GM23248 (cell line): ENCODE measurements around the gene DOCK10. TPM values are rescaled to one million over a fixed set of nuclear protein-coding genes. Genes with fewer than 3 reads are reported as not detected.

ENCODE experiments used
- DNase-seq: peaks from one replicate; pipeline ENCODE4 v3.0.0-alpha.2; 2015
- H2AFZ ChIP-seq: fragments of 200-600 bp; sonication (generic); 2 replicates; pipeline ENCODE4 v1.6.1; 2016; ENCODE audit warnings: antibody characterized with exemption
- H3F3A ChIP-seq: fragments of 200-600 bp; sonication (generic); 2 replicates; pipeline ENCODE4 v1.6.1; 2016; ENCODE audit warnings: mild to moderate bottlenecking, antibody characterized with exemption, mixed run types; ENCODE audit not compliant: insufficient read depth
- H3K27ac ChIP-seq: fragments of 200-600 bp; sonication (generic); 2 replicates; pipeline ENCODE4 v1.5.1; 2016; ENCODE audit warnings: mild to moderate bottlenecking
- H3K27me3 ChIP-seq: fragments of 200-600 bp; sonication (generic); replicated peaks from 2 replicates; pipeline ENCODE4 v1.6.1; 2016; ENCODE audit warnings: mild to moderate bottlenecking; ENCODE audit not compliant: insufficient read depth
- H3K36me3 ChIP-seq: fragments of 200-600 bp; sonication (generic); 2 replicates; pipeline ENCODE4 v1.6.1; 2016; ENCODE audit warnings: low read depth, mild to moderate bottlenecking
- H3K4me1 ChIP-seq: fragments of 200-600 bp; sonication (generic); 2 replicates; pipeline ENCODE4 v1.6.1; 2016; ENCODE audit warnings: mild to moderate bottlenecking; ENCODE audit not compliant: insufficient read depth
- H3K4me2 ChIP-seq: fragments of 200-600 bp; sonication (generic); one replicate; pipeline ENCODE4 v1.6.1; 2016; ENCODE audit warnings: mild to moderate bottlenecking; ENCODE audit not compliant: unreplicated experiment
- H3K4me3 ChIP-seq: fragments of 200-600 bp; sonication (generic); 2 replicates; pipeline ENCODE4 v1.5.1; 2016; ENCODE audit warnings: mild to moderate bottlenecking
- H3K79me2 ChIP-seq: fragments of 200-600 bp; sonication (generic); 2 replicates; pipeline ENCODE4 v1.6.1; 2016; ENCODE audit warnings: mild to moderate bottlenecking; ENCODE audit not compliant: insufficient read depth
- H3K9ac ChIP-seq: fragments of 200-600 bp; sonication (generic); 2 replicates; pipeline ENCODE4 v1.6.1; 2016; ENCODE audit warnings: mild to moderate bottlenecking
- H3K9me2 ChIP-seq: fragments of 200-600 bp; sonication (generic); 2 replicates; pipeline ENCODE4 v1.6.1; 2016; ENCODE audit warnings: mixed run types, mild to moderate bottlenecking, moderate library complexity; ENCODE audit not compliant: insufficient read depth
- H3K9me3 ChIP-seq: fragments of 200-600 bp; sonication (generic); one replicate; pipeline ENCODE4 v1.6.1; 2017; ENCODE audit warnings: low read depth
- H4K20me1 ChIP-seq: fragments of 200-600 bp; sonication (generic); 2 replicates; pipeline ENCODE4 v1.6.0; 2016; ENCODE audit not compliant: insufficient read depth
- EZH2 ChIP-seq: fragments of 200-600 bp; sonication (generic); IDR thresholded peaks from 2 replicates; pipeline ENCODE4 v1.6.1; 2018; ENCODE audit warnings: antibody characterized with exemption, mild to moderate bottlenecking; ENCODE audit not compliant: insufficient read depth, poor library complexity, severe bottlenecking
- EZH2phosphoT487 ChIP-seq: fragments of 200-600 bp; sonication (generic); IDR thresholded peaks from 2 replicates; pipeline ENCODE4 v1.6.1; 2018; ENCODE audit warnings: antibody characterized with exemption, moderate library complexity, mild to moderate bottlenecking, low read depth; ENCODE audit not compliant: insufficient read depth
- WGBS, 2 experiments: methylation state at CpG; one replicate each; pipeline ENCODE4 v1.1.6; 2015 to 2017; ENCODE audit warnings: low lambda C conversion rate in 2 of 2, low coverage in 1 of 2; ENCODE audit errors: missing lambda C conversion rate in 2 of 2; 5-methylcytosine and 5-hydroxymethylcytosine counted together
- in situ Hi-C: fragments of 300-500 bp; cut with MboI; formaldehyde crosslinking; loops from 2 replicates; pipeline ENCODE4 v1.15.0; 2020
- polyA plus RNA-seq: library from polyadenylated mRNA; unstranded; fragments of >200 nt; fragmentation: Nextera tagmentation; extraction: Ambion mirVana; gene quantifications from 2 replicates; pipeline ENCODE4 v1.2.1, GENCODE V29; 2016
- total RNA-seq: library from RNA; depleted of rRNA; stranded (reverse); fragments of >200 nt; shearing (Covaris generic); gene quantifications from 2 replicates; pipeline ENCODE4 v1.2.3, GENCODE V29; 2014

DOCK10 gene
- total and polyA plus RNA-seq, 2 experiments from 2014 or later: 8.5 to 19.2 TPM

DNA sequence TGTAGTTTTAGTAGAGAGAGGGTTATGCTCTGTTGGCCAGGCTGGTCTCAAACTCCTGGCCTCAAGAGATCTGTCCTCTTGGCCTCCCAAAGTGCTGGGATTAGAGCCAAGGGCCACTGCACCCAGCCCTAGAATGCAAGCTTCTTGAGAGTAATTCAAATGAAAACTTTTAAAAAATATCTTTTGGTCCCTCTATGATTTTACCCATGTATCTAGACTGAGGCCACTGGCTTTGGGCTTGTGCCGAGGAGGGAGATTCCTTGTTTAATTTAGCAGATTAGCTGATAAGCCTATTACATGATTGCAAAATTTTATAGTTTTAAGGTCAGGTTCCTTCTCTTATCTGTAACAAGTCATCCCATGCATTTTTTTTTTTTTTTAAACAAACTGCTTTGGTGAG, 266.6 kb downstream of the DOCK10 start:
- H3K36me3 ChIP-seq: peaks cover 24% of the 10 kb centered on the region; the same call in 1 of the 2 replicates
- H3K27me3 ChIP-seq: no peaks in the 10 kb centered on the region
- H3F3A ChIP-seq: peaks cover 9% of the 10 kb centered on the region; the same call in 1 of the 2 replicates
- H3K4me2 ChIP-seq: no peak overlapping the region
- TF ChIP-seq EZH2phosphoT487 (no peak), EZH2 (no peak)
- no peaks in the 10 kb centered on the region for H3K9me3 ChIP-seq
- WGBS, 2 experiments: 98 to 100% methylated on average over 1 of the region's 1 CpG
- no peak overlapping the region for H3K4me3 ChIP-seq
- H4K20me1 ChIP-seq: no peaks in the 10 kb centered on the region
- no peak overlapping the region for H3K9ac ChIP-seq
- H2AFZ ChIP-seq: no peak overlapping the region
- no peak for DNase-seq
- H3K27ac ChIP-seq: no peak overlapping the region
- peaks cover 6% of the 10 kb centered on the region; the same call in 1 of the 2 replicates for H3K4me1 ChIP-seq
- 0 out of 2 replicates have a peak, but pooled peaks cover 4% of the 10 kb centered on the region for H3K79me2 ChIP-seq
- H3K9me2 ChIP-seq: no peaks in the 10 kb centered on the region
- in situ Hi-C loops: no loop called here

- H4K20me1 ChIP-seq: no peaks in the 10 kb centered on the region
- H3K4me1 ChIP-seq: peaks cover 6% of the 10 kb centered on the region; the same call in 1 of the 2 replicates
- TF ChIP-seq EZH2phosphoT487 (no peak), EZH2 (no peak)
- in situ Hi-C loops: no loop called here
- H3K27ac ChIP-seq: no peak overlapping the region
- H2AFZ ChIP-seq: no peak overlapping the region
- H3K27me3 ChIP-seq: no peaks in the 10 kb centered on the region
- H3K9me3 ChIP-seq: no peaks in the 10 kb centered on the region
- no peaks in the 10 kb centered on the region for H3K9me2 ChIP-seq
- peaks cover 7% of the 10 kb centered on the region; the same call in 1 of the 2 replicates for H3F3A ChIP-seq
- WGBS, 2 experiments: 95 to 98% methylated on average over 15 of the region's 15 CpGs
- no peak overlapping the region for H3K4me3 ChIP-seq
- H3K4me2 ChIP-seq: no peak overlapping the region
- peaks cover 31% of the 10 kb centered on the region; the same call in 1 of the 2 replicates for H3K36me3 ChIP-seq
- no peak for DNase-seq
- H3K9ac ChIP-seq: no peak overlapping the region
- 0 out of 2 replicates have a peak, but pooled peaks cover 4% of the 10 kb centered on the region for H3K79me2 ChIP-seq
These were observed 267.5 kb downstream of the DOCK10 start for GRCh38 chr2:224774735-224775134.

GRCh38 chr2:224772494-224772893, 269.8 kb downstream of the DOCK10 start:
- no peak for DNase-seq
- H3K27ac ChIP-seq: no peak overlapping the region
- WGBS, 2 experiments: 100% methylated on average over 1 of the region's 1 CpG
- H3K36me3 ChIP-seq: peaks cover 37% of the 10 kb centered on the region; the same call in 1 of the 2 replicates
- no peaks in the 10 kb centered on the region for H3K27me3 ChIP-seq
- no peaks in the 10 kb centered on the region for H3K9me2 ChIP-seq
- no peaks in the 10 kb centered on the region for H3K79me2 ChIP-seq
- H3K4me2 ChIP-seq: no peak overlapping the region
- no peaks in the 10 kb centered on the region for H3F3A ChIP-seq
- in situ Hi-C loops: no loop called here
- no peaks in the 10 kb centered on the region for H3K9me3 ChIP-seq
- no peak overlapping the region for H2AFZ ChIP-seq
- H3K9ac ChIP-seq: no peak overlapping the region
- H3K4me3 ChIP-seq: no peak overlapping the region
- H4K20me1 ChIP-seq: no peaks in the 10 kb centered on the region
- no peak for TF ChIP-seq EZH2
- no peak for TF ChIP-seq EZH2phosphoT487
- H3K4me1 ChIP-seq: no peaks in the 10 kb centered on the region

- TF ChIP-seq EZH2 (no peak), EZH2phosphoT487 (no peak)
- Histone ChIP-seq H4K20me1 (no peaks in the 10 kb centered on the region), H3K36me3 (peaks cover 61% of the 10 kb centered on the region), H3K4me1 (no peaks in the 10 kb centered on the region), H3K27ac (no peak overlapping the region), H3K4me2 (no peak overlapping the region), H3K9ac (no peak overlapping the region), H3K4me3 (no peak overlapping the region), H3K9me3 (no peaks in the 10 kb centered on the region), H3K9me2 (no peaks in the 10 kb centered on the region), H3K27me3 (no peaks in the 10 kb centered on the region), H3F3A (peaks cover 7% of the 10 kb centered on the region; the same call in 1 of the 2 replicates), H3K79me2 (no peaks in the 10 kb centered on the region), H2AFZ (no peak overlapping the region)
- in situ Hi-C loops: no loop called here
- WGBS, 2 experiments: 80 to 89% methylated on average over 6 of the region's 6 CpGs
- DNase-seq: no peak
These were observed 272.8 kb downstream of the DOCK10 start for GRCh38 chr2:224769489-224769888.
